ENCODE measurements around the gene CDH12.
"Not testable (repeated sequence)": the region's sequence is repeated elsewhere in the genome, so short reads cannot be mapped to it uniquely, and the experiment has no call there.

The CDH12 gene

GRCh38 chr5:22250528-22250927 lies 602.6 kb downstream of the CDH12 start:
- DNase-seq: no peak

GRCh38 chr5:22249209-22249729 lies 603.9 kb downstream of the CDH12 start:
- no peak for DNase-seq

GRCh38 chr5:22245770-22246169 lies 607.4 kb downstream of the CDH12 start:
- DNase-seq: no peak

GRCh38 chr5:22242532-22242931 lies 610.6 kb downstream of the CDH12 start:
- no peak for DNase-seq

DNA sequence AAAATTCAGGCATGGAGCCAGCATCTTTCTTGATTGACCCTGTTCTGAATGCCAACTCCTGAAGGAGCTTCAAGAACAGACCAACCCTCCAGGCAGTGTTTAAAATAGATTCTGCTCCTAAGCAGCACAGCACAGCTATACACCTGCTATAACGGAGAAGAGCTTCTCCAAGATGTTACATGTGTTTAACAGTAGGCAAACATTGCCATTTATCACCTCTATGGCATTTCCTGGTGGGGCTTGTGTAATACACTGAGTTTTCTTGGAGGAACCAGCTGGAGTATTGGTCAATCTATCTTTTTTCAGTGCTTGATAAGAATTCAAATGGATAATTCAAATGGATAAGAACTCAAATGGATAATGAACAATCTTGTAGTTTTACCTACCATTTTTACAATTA lies 615.1 kb downstream of the CDH12 start:
- no peak for DNase-seq

GRCh38 chr5:22226423-22226822 lies 626.7 kb downstream of the CDH12 start:
- DNase-seq: no peak

GRCh38 chr5:22223079-22223478 lies 630.1 kb downstream of the CDH12 start:
- no peak for DNase-seq

DNA sequence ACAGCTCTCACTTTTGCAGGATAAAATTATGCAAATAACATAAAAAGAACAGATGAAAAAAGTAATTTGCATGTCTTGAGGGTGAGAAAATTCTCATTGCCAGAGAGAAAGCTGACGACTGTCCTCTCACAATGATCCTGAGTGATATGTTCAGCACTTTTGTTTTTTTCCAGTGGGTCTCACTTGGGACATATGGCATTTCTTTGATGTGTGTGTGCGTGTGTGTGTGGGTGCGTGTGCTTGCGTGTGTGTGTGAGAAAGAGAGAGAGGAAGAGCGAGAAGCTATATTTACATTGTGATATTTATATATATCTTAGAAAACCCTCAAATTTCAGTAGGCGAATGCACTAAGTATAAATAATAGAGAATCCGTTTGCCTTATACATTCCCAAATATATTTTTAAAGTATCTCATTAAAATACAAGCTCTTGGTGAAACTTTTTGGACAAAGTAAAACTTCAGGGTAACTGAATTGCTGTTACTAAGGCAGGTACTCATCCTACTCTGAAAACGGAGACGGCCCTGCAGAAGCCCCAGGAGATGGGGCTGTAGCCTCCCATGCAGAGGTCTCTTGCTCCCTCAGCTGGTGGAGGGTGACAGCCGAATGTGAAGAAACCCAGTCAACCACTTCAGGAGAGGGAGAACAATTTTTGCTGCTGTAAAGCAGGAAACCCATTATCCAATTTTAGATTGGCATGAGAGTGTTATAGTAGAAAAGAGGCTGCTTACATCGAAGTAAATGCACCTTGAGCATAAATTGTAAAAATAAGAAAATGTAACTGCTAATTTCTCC lies 639.2 kb downstream of the CDH12 start:
- DNase-seq: not testable (repeated sequence)

DNA sequence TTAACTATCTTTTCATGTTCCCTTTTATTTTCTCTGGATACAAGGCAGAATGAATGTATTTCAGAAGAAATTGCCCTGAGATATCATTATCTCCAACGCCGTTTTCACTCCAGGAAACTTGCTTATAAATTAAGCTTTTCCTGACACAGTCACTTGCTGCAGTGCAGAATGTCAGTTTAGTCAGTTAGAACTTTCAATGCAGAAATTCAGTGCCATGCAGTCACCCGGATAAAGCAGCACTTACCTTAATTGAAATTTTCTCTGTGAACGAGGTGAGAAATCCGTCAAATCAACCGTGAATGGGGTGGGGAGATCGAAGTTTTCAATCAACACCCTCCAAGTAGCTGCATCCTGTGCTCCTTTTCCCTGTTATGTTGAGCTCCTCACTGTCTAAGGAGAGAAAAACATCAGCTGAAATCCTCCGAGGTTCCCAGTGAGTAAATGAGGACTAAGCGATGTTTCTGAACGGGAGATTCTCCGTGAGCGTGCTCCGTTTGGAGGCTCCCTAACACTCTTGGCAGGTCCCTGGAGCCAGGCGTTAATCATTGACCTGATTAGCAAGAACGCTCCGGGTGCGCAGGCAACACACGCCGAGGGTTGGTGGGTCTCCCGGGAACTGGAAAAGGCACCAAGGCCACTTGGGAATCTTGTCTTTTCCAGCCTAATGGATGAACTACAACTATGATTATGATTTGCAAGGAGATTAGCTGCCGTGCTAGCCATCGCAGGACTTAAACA lies 640.7 kb downstream of the CDH12 start:
- not testable (repeated sequence) for DNase-seq

GRCh38 chr5:22208463-22208862 lies 644.7 kb downstream of the CDH12 start:
- DNase-seq: not testable (repeated sequence)

- DNase-seq: not testable (repeated sequence)
These were observed 664.5 kb downstream of the CDH12 start for GRCh38 chr5:22188651-22189050.

- not testable (repeated sequence) for DNase-seq
These were observed 665.4 kb downstream of the CDH12 start for GRCh38 chr5:22187632-22188228.

DNA sequence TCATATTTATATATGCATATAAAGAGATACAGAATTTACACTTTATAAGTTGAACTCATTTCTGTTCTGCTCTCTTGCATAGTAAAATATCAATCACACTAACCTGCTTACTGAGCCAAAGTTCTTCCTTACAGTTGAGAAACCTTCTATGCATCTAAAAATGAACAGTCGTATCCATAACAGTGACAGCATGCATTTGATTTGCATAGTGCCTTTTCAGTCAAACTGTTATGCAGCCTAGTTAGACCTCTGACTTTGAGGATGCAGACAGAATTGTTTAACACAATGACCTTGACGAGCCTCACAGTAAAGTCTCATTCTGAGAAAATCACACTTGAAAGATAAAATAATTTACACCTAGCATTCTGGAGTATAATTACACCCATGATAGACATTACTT lies 683.9 kb downstream of the CDH12 start:
- not testable (repeated sequence) for DNase-seq

- DNase-seq: not testable (repeated sequence)
These were observed 684.4 kb downstream of the CDH12 start for GRCh38 chr5:22168704-22169103.

DNA sequence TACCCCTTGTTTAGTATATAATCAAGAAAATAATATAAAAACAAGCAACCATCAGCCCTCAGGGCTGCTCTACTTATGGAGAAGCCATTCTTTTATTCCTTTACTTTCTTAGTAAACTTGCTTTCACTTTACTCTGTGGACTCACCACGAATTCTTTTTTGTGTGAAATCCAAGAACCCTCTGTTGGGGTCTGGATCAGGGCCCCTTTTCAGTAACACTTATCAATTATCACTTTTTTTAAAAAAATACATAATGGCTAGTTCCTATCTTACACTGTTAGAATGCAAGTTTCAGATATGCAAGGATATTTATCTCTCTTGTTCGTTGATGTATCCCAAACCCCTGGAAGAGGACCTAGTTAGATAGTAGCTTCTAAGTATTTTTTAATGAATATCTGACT lies 687.2 kb downstream of the CDH12 start:
- not testable (repeated sequence) for DNase-seq

- DNase-seq: not testable (repeated sequence)
These were observed 688.0 kb downstream of the CDH12 start for GRCh38 chr5:22164910-22165748.

GRCh38 chr5:22156953-22157352 lies 696.2 kb downstream of the CDH12 start:
- not testable (repeated sequence) for DNase-seq

DNA sequence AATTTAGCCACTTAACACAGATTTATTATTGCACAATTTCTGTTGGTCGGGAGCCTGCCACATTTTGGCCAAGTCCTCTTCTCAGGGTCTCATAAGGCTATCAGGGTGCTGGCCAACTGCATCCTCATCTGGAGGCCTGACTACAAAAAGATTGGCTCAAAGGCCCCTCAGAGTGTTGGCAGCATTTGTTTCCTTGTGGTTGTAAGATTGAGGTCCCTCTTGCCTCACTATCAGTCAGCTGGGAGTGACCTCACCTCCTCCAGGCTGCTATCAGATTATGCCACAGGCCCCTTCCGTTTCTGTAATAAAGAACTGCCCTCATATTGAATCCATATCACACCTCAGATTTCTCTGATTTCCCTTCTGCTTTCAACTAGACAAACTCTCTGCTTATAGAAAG lies 698.4 kb downstream of the CDH12 start:
- not testable (repeated sequence) for DNase-seq

- DNase-seq: not testable (repeated sequence)
These were observed 701.3 kb downstream of the CDH12 start for GRCh38 chr5:22151801-22152200.

- not testable (repeated sequence) for DNase-seq
These were observed 712.7 kb downstream of the CDH12 start for GRCh38 chr5:22140418-22140817.

- DNase-seq: not testable (repeated sequence)
These were observed 713.4 kb downstream of the CDH12 start for GRCh38 chr5:22139662-22140300.

DNA sequence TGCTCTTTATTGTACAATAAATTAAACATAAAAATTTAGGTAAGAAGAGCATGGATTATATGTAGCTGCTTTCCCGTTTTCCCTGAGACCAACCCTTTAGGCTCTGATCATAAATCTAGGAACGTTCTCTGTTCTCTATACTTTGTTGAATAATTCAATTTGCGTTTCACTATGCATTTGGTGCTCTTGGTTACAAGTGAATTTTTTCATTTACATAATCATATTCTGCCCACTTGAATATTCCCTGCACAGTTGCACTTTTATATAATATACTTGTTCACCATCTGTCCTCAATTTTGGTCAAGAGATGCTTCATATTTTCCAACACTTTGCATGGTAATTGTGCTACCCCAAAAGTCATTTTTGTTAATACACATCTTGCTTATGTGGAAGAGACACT lies 741.8 kb downstream of the CDH12 start:
- no peak for DNase-seq
